GM19193 (cell line): ENCODE measurements around the gene CACNA2D1.

ENCODE experiments used
- POLR2A ChIP-seq: IDR thresholded peaks from 4 replicates; pipeline ENCODE4 v1.6.1; 2011; ENCODE audit not compliant: insufficient read depth, insufficient read length; ENCODE audit errors: extremely low read depth

Gene CACNA2D1

DNA sequence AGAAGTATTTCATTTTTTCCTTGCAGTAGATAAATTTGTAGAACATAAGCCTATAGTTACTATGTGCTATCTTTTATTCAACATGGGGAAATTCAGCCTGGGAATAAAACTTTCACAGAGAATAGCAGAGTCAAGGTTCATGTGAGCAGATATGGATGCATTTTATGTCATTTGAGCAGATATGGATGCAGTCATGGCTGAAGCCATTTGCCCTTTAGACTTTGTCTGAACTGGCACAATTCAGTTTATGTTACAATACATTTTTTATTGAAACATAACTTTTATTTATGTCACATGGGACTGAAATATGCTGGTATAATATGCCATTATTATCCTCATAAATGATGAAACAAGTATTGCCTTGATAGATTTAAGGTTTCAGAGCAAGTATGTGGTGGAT is 231.1 kb downstream of the CACNA2D1 start:
- TF ChIP-seq POLR2A: no peak

DNA sequence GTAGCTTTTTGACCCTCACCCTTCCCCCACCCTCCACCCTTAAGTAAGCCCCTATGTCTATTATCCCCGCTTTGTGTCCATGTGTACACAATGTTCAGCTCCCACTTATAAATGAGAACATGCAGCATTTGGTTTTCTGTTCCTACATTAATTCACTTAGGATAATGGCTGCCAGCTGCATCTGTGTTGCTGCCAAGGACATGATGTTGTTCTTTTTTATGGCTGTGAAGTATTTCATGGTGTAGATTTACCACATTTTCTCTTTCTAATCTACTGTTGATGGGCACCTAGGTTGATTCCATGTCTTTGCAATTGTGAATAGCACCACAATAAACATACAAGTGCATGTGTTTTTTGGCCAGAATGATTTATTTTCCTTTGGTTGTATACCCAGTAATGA is 232.2 kb downstream of the CACNA2D1 start:
- TF ChIP-seq POLR2A: no peak

DNA sequence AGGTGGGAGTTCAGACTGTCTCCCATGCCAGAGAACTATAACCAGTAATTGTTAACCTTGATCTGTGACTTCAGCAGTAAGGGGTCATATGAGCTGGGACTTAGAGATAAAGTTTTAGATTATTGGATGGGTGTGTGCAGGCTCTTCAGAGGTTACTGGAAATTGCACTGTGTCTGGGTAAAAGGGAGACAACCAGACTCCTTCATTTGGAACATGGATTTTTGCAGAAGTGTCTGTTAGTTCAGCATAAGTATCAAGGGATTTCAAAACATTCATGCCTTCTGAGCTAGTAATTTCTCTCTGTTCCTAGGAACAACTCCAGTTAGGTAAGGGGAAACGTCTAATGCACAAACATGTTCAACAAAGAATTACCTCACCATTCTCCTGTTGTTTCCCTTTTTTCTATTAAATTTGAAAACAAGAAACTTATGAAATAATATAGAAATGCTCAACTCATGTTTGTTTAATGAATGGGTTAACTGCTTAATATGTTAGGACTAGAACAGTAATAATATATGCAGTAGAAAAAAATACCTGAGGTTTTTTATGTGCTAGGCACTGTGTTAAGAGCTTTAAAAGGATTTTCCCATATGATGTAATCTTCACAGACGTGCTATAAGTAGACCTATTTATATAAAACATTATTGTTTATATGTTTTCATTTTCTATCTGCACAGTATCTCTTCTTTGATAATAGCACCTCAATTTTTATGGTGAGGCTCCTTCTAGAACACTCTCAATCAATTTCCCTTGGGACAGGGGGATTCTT is 233.0 kb downstream of the CACNA2D1 start:
- TF ChIP-seq POLR2A: no peak

DNA sequence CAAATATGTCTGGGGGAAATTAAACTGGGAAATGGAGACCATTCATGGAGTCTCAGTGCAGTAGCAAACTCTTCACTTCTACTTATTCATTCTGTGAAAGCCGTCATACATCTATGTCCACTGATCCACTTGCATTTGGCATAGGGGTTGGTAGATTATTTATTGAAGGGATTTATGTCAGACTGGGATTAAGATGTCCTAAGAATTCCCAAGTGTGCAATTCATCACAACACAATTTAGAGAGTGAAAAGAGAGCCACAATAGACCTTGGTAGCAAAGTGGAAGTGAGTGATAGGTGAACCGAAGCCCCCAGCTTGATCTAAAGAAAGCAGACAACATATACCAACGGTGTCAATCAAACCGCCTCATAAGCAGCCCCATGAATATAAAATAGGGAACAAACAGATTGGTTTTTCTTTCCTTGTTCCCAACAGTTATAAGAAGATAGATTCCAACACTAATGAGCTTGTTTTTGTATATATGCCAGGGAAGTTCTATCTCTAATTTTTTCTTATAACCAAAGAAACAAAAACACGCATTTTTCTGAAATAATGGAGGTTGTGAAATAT is 234.3 kb downstream of the CACNA2D1 start:
- no peak for TF ChIP-seq POLR2A

DNA sequence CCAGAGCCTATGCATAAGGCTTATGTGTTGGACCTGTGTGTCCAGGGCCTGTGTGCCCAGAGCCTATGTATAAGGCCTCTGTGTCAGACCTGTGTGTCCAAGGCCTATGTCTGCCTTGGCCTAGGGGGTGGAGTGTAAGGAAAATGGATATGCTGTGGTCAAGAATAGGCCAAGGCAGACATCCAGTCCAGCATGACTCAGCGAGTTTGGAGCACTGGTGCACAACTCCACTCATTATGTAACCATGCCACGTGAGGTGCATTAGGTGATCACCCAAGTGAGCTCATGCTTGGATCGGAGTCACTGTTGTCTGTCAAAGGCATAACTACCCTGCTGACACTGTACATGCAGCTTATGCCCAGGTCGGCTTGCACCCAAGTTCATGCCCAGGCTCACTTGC is 238.9 kb downstream of the CACNA2D1 start:
- TF ChIP-seq POLR2A: no peak

DNA sequence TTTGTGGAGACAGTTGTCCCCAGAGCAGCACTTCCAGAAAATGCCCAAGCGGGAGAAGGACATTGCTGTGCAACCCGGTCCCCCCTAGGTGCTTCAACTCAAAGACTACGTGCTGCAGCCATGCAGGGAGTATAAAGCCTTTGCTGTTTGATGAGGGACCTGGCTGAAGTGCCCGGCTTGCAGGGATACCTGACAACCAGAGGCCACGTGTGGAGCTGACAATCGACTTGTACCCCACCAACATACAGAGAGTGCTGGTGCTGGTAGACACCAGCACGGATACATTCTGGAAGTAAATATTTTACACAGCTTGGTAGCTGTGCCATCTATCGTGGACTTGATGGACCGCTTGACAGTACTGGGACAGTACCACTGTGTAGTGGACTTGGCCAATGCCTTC is 240.6 kb downstream of the CACNA2D1 start:
- no peak for TF ChIP-seq POLR2A

DNA sequence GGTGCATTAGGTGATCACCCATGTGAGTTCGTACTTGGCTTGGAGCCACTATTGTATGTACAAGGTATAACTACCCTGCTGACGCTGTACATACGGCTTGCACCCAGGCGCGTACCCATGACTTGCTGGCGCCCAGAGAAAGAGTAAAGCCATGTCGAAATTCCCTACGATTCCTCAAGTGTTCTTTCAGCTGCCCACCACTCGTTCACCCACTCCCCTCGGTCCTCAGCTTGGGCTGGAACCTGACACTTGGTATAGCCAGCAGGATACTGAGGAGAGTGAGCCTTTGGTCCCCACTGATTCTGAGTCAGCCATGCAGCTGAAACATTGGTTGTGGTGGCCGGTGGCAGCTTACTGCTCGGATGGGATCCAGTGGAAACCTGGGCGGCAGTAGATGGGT is 241.5 kb downstream of the CACNA2D1 start:
- TF ChIP-seq POLR2A: no peak

DNA sequence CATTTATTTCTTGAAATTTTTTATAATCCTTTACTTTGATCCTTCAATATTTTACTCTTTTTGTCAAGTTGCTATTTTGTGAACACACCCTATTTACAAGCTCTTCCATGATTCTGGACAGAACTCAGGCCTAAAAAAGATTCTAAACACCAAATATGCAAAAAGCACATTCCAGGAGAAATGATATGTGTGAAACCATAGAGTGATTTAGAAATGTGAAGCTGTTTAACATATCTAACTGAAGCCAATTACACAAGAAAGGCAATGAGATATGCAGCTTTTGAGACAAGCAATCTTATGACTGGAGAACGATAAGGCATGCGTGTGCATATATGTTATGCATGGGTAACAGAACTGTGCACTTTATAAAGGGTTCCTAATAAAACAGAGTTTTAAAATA is 243.0 kb downstream of the CACNA2D1 start:
- no peak for TF ChIP-seq POLR2A

DNA sequence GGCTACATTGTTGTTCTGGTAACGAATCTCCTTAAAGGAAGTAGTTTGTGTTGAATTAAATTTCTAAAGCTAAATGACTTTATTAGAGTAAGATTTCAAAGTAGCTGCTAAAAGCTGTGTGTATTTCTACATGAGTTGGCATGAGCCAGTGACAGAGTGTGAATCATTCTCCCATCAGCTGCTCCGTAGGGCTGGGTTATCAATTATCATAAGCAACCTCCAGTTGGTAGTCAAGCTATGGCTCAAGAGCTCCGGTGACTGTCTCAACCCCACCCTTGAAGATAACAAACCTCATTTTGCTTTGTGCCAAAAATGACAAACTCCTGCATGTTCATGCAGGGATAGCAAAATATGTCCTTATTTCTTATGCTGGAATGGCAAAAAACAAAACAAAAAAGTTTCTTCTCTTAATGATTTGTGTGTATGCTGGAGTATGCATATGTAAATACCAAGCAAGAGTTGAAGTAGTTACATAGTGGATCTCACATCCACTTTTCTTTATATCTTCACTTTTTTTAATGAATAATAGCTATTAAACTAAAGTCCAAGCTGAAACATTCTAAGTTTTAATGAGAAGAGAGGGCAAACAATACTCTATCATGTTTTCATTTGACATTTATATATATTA is 249.4 kb downstream of the CACNA2D1 start:
- no peak for TF ChIP-seq POLR2A

DNA sequence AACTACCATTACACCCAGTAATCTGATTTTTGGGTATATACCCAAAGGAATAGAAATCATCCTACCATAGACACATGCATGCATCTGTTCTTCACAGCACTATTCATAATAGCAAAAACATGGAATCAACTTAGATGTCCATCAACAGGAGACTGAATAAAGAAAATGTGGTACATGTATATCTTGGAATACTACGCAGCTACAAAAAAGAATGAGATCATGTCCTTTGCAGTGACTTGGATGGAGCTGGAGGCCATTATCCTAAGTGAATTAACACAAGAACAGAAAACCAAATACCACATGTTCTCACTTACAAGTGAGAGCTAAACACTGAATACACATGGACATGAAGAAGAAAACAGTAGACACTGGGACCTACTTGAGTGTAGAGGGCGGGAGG is 254.9 kb downstream of the CACNA2D1 start:
- TF ChIP-seq POLR2A: no peak

DNA sequence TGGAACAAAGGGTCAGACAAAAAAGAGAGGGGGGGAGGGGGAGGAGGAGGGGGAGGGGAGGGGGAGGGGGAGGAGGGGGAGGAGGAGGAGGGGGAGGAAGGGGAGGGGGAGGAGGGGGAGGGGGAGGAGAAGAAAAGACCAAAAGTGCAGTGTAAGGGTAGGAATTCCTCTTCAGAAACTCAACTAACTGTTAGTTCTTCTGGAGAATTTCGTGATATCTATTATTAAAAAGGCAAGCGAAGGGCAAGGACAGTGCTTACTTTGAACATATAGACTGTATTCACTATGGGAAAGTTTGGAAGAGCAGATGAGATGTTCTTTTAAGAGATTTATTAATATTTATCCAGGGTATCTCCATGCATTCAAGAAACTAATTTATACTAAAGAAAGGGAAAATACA is 258.1 kb downstream of the CACNA2D1 start:
- TF ChIP-seq POLR2A: no peak

DNA sequence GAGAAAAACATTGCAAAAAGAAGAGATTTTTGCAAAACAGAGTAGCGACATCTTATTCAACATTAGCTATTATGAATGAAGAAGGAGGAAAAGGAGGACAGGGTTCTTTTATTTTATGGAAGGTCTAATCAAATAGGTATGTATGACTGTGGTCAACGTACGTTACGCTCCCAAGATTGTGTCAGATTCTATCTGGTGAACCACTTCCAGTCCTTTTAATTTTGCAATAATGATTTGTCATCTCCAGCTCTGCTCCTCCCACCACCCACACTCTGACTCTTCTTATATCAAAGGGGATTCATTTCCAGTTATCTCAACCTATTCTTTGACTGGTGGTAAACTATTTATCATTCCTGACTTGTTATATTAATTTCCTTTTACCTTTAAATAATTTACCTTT is 259.9 kb downstream of the CACNA2D1 start:
- TF ChIP-seq POLR2A: no peak

DNA sequence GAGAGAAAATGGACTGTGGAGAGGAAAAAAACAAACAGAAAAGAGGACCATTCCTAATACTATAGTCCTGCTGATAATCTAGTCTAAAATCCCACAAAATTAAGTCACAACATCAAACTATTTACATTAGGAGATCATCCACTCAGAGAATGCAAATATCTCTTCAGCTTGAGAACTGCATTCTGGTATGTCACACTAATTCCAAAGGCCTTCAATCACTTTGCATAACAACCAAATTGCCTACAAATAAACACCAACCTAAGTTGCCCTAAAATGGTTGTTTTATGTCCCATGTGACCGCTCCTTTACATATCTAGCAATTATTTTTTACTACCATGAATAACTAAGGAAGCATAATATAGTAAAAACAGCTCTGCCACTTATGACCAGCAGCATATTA is 264.3 kb downstream of the CACNA2D1 start:
- TF ChIP-seq POLR2A: no peak

DNA sequence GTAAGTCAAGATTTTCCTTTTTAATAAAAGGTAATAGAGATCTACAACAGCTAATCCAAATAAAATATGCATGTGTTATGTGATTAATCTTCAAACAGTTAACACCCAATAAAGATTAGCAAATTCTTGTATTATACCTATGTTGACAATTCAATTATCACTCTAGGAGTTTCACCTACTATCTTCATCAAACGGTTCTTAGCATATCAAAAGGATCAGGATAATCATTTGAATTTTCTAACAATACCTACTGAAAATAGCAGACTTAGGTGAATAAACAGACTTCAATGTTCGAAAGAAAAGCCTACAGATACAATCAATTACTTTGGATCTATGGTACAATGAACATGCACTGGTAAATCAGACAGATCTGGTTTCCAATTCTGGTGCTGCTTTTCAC is 268.3 kb downstream of the CACNA2D1 start:
- no peak for TF ChIP-seq POLR2A

DNA sequence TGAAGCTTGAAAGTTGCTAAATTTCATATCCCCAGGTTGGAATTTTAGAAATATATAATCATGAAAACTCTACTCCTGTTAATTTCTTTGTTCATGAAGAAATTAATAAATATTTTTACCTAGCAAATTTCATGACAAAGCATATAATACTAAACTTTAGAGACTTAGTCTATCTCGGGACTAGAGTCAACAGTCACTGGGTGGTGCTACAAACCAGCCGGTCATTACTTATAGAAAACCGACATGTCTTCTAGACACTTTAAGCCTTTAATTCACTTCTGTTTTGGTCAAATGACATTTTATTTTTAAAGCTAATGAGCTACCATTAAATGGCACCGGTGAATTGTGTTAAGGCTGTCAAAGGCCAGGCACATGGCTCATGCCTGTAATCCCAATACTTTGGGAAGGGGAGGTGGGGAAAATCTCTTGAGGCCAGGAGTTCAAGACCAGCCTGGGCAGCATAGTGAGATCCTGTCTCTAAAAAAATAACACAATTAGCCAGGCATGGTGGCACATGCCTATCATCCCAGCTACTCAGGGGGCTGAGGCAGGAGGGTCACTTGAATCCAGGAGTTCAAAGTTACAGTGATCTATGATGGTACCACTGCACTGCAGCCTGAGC is 270.1 kb downstream of the CACNA2D1 start:
- no peak for TF ChIP-seq POLR2A

DNA sequence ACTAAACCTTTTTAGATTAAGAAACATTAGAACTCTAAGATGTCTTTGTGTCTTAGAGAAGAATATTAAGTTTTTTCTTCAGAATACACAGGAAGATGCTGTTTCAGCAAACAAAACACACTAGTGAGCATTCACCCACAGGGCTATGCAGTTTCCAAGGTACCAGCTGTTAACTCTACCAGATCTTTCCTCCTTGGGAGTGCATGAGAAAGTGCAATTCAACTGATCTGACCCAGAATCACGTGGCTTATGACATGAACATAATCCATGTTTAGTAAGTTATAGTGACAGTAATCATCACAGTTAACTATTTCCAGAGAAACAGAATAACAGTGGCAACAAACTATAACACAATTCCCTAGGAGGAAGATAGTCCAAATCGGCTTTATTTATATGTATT is 270.7 kb downstream of the CACNA2D1 start:
- no peak for TF ChIP-seq POLR2A
